ENCODE measurements around the gene ZNF207.

DNA sequence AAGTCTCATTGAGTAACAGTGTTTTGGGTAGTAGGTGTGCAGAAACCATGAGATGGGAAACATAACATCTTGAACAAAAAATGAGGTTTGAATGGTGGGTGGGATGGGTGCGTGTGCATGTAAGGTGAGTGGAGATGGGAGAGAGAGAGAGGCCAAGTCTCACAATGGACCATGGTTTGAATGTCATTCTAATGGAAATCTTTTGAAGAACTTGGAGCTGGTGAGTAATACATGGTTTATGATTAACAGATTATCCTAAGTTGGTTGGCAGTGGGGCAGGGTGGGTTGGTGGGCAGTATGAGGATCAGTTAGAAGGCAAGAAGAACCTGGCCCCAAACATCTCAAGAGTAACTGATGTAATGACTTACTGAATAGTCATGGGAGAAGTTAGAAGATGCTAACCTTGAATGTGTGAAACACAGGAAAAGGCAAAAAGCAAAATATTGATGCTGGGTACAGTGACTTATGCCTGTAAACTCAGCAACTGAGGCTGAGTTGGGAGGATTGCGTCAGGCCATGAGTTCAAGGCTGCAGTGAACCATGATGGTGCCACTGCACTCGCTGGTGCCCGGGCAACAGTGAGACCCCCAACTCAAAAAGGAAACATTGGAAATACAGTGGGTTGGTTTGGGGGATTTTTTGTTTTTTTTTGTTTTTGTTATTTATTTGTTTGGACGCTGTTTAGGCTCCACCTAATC, 32.7 kb downstream of the ZNF207 start:
- TF ChIP-seq SIX5 (IDR thresholded peaks at IDR 0.05; ENCODE audit: low read depth, low read length) (no peak), CHD2 (IDR thresholded peaks at IDR 0.05; ENCODE audit: low read length) (no peak), SRF (IDR thresholded peaks at IDR 0.05; ENCODE audit: low read depth, low read length) (no peak), RAD21 (IDR thresholded peaks at IDR 0.05 in 1 of 2, conservative IDR thresholded peaks at IDR 0.05 in 1 of 2; ENCODE audit: low read depth in 2 of 2, low read length in 2 of 2) (no peak), EZH2 (IDR thresholded peaks at IDR 0.05; ENCODE audit: low read depth, low read length, severe bottlenecking) (no peak), RFX5 (IDR thresholded peaks at IDR 0.05; ENCODE audit: borderline replicate concordance, low read depth, low read length) (no peak)
- TF ChIP-seq, protein P1, sequence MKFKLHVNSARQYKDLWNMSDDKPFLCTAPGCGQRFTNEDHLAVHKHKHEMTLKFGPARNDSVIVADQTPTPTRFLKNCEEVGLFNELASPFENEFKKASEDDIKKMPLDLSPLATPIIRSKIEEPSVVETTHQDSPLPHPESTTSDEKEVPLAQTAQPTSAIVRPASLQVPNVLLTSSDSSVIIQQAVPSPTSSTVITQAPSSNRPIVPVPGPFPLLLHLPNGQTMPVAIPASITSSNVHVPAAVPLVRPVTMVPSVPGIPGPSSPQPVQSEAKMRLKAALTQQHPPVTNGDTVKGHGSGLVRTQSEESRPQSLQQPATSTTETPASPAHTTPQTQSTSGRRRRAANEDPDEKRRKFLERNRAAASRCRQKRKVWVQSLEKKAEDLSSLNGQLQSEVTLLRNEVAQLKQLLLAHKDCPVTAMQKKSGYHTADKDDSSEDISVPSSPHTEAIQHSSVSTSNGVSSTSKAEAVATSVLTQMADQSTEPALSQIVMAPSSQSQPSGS (IDR thresholded peaks at IDR 0.05; ENCODE audit: low read length) = no peak
- TF ChIP-seq, protein P2, sequence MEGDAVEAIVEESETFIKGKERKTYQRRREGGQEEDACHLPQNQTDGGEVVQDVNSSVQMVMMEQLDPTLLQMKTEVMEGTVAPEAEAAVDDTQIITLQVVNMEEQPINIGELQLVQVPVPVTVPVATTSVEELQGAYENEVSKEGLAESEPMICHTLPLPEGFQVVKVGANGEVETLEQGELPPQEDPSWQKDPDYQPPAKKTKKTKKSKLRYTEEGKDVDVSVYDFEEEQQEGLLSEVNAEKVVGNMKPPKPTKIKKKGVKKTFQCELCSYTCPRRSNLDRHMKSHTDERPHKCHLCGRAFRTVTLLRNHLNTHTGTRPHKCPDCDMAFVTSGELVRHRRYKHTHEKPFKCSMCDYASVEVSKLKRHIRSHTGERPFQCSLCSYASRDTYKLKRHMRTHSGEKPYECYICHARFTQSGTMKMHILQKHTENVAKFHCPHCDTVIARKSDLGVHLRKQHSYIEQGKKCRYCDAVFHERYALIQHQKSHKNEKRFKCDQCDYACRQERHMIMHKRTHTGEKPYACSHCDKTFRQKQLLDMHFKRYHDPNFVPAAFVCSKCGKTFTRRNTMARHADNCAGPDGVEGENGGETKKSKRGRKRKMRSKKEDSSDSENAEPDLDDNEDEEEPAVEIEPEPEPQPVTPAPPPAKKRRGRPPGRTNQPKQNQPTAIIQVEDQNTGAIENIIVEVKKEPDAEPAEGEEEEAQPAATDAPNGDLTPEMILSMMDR (IDR thresholded peaks at IDR 0.05; ENCODE audit: control extremely low read depth in 1 of 3, insufficient read depth in 1 of 3, low read depth in 1 of 3, low read length in 3 of 3) = no peak
